Stimulated activated CD4-positive, alpha-beta T cell treated with anti-CD3 and anti-CD28 coated beads, Interleukin-12 subunit alpha, Interleukin-12 subunit beta, amount 100 ng/mL, for 24 hours (primary cell): Measurements from ENCODE around the gene ANKRD55.
"Not testable (repeated sequence)": the region's sequence is repeated elsewhere in the genome, so short reads cannot be mapped to it uniquely, and the experiment has no call there.

Experiments
- DNase-seq, 2 experiments: peaks; one replicate each; pipeline ENCODE4 v3.0.0-alpha.2; 2020; ENCODE audit warnings: low read depth in 2 of 2

Gene ANKRD55

GRCh38 chr5:56168066-56168478, 65.1 kb downstream of the ANKRD55 start:
- DNase-seq = no peak

GRCh38 chr5:56167519-56167918, 65.6 kb downstream of the ANKRD55 start:
- no peak for DNase-seq

- no peak for DNase-seq
Observed at GRCh38 chr5:56166671-56167385, 66.3 kb downstream of the ANKRD55 start.

- DNase-seq = no peak
Observed at GRCh38 chr5:56164376-56164775, 68.8 kb downstream of the ANKRD55 start.

GRCh38 chr5:56161927-56162326, 71.2 kb downstream of the ANKRD55 start:
- DNase-seq = no peak

- no peak for DNase-seq
Observed at GRCh38 chr5:56161439-56161823, 71.7 kb downstream of the ANKRD55 start.

GRCh38 chr5:56160723-56161438, 72.2 kb downstream of the ANKRD55 start:
- DNase-seq = no peak

- DNase-seq = no peak
Observed at GRCh38 chr5:56159521-56159947, 73.6 kb downstream of the ANKRD55 start.

GRCh38 chr5:56158331-56158960, 74.7 kb downstream of the ANKRD55 start:
- DNase-seq = no peak

GRCh38 chr5:56157191-56157621, 75.9 kb downstream of the ANKRD55 start:
- not testable (repeated sequence) for DNase-seq

- peak in 1 of 2 experiments; percentile 16 for DNase-seq
Observed at GRCh38 chr5:56156585-56157190, 76.4 kb downstream of the ANKRD55 start.

GRCh38 chr5:56155992-56156584, 77.0 kb downstream of the ANKRD55 start:
- no peak for DNase-seq

- DNase-seq = no peak
Observed at GRCh38 chr5:56154732-56155484, 78.2 kb downstream of the ANKRD55 start.

GRCh38 chr5:56152437-56152836, 80.7 kb downstream of the ANKRD55 start:
- no peak for DNase-seq

GRCh38 chr5:56150756-56151155, 82.4 kb downstream of the ANKRD55 start:
- DNase-seq = not testable (repeated sequence)

GRCh38 chr5:56148453-56148971, 84.6 kb downstream of the ANKRD55 start:
- peak in 1 of 2 experiments; percentile 49 for DNase-seq

GRCh38 chr5:56147659-56148230, 85.4 kb downstream of the ANKRD55 start:
- DNase-seq = no peak

GRCh38 chr5:56147106-56147505, 86.0 kb downstream of the ANKRD55 start:
- DNase-seq = no peak

- DNase-seq = no peak
Observed at GRCh38 chr5:56146674-56147073, 86.5 kb downstream of the ANKRD55 start.

- DNase-seq = no peak
Observed at GRCh38 chr5:56145511-56145910, 87.6 kb downstream of the ANKRD55 start.

GRCh38 chr5:56145106-56145505, 88.0 kb downstream of the ANKRD55 start:
- DNase-seq = no peak
